Type B pancreatic cell (in vitro differentiated cells): Measurements from ENCODE around the gene CELF5. TPM values are rescaled to one million over a fixed set of nuclear protein-coding genes. Genes with fewer than 3 reads are reported as not detected.

Experiments
- DNase-seq: peaks from one replicate; pipeline ENCODE4 v3.0.0; 2021; ENCODE audit warnings: mixed read lengths; ENCODE audit not compliant: unreplicated experiment; ENCODE audit errors: extremely low spot score
- H3K27ac Mint-ChIP-seq: 2 replicates; pipeline ENCODE4 v1.8.0; 2021; ENCODE audit warnings: mild to moderate bottlenecking, mixed read lengths
- H3K27me3 Mint-ChIP-seq: 2 replicates; pipeline ENCODE4 v1.8.0; 2021; ENCODE audit warnings: mixed read lengths
- H3K36me3 Mint-ChIP-seq: 2 replicates; pipeline ENCODE4 v1.8.0; 2021; ENCODE audit warnings: mixed read lengths
- H3K4me1 Mint-ChIP-seq: one replicate; pipeline ENCODE4 v1.8.0; 2021; ENCODE audit warnings: mixed read lengths; ENCODE audit not compliant: unreplicated experiment
- H3K4me3 Mint-ChIP-seq: 2 replicates; pipeline ENCODE4 v1.8.0; 2021; ENCODE audit warnings: mild to moderate bottlenecking, mixed read lengths
- H3K9me3 Mint-ChIP-seq: 2 replicates; pipeline ENCODE4 v1.8.0; 2021; ENCODE audit warnings: mixed read lengths
- CTCF ChIP-seq: fragments of 200-600 bp; sonication (generic); conservative IDR thresholded peaks from 2 replicates; pipeline ENCODE4 v1.5.0; 2021; ENCODE audit warnings: antibody characterized with exemption, mild to moderate bottlenecking
- total RNA-seq: library from RNA; stranded (reverse); gene quantifications from 2 replicates; pipeline ENCODE4 v1.2.1, GENCODE V29; 2021; ENCODE audit warnings: low replicate concordance

The CELF5 gene
- total RNA-seq, 1 donor from 2014 or later, result 2.6 TPM

GRCh38 chr19:3304871-3305423 lies 80.5 kb downstream of the CELF5 start:
- peak; percentile 80 for DNase-seq
- H3K27ac Mint-ChIP-seq, result no peak overlapping the region
- no peak overlapping the region for H3K4me3 Mint-ChIP-seq
- H3K36me3 Mint-ChIP-seq, result no peaks in the 10 kb centered on the region
- peaks cover 21% of the 10 kb centered on the region for H3K27me3 Mint-ChIP-seq
- H3K9me3 Mint-ChIP-seq, result no peaks in the 10 kb centered on the region
- TF ChIP-seq CTCF, result peak; percentile 92
- H3K4me1 Mint-ChIP-seq, result no peaks in the 10 kb centered on the region

GRCh38 chr19:3309724-3310123 lies 85.3 kb downstream of the CELF5 start:
- peaks cover 38% of the 10 kb centered on the region for H3K27me3 Mint-ChIP-seq
- H3K36me3 Mint-ChIP-seq, result no peaks in the 10 kb centered on the region
- H3K27ac Mint-ChIP-seq, result no peak overlapping the region
- H3K4me3 Mint-ChIP-seq, result no peak overlapping the region
- DNase-seq, result no peak
- H3K4me1 Mint-ChIP-seq, result no peaks in the 10 kb centered on the region
- TF ChIP-seq CTCF, result no peak
- no peaks in the 10 kb centered on the region for H3K9me3 Mint-ChIP-seq

- Mint-ChIP-seq H3K9me3 (no peaks in the 10 kb centered on the region), H3K27me3 (peaks cover 38% of the 10 kb centered on the region), H3K4me3 (no peak overlapping the region), H3K36me3 (no peaks in the 10 kb centered on the region), H3K4me1 (no peaks in the 10 kb centered on the region), H3K27ac (no peak overlapping the region)
- no peak for DNase-seq
- TF ChIP-seq CTCF, result no peak
Observed at GRCh38 chr19:3310280-3310679, 85.8 kb downstream of the CELF5 start.

GRCh38 chr19:3310711-3311110 lies 86.2 kb downstream of the CELF5 start:
- Mint-ChIP-seq H3K27me3 (peaks cover 38% of the 10 kb centered on the region), H3K4me1 (no peaks in the 10 kb centered on the region), H3K9me3 (no peaks in the 10 kb centered on the region), H3K27ac (no peak overlapping the region), H3K36me3 (no peaks in the 10 kb centered on the region), H3K4me3 (no peak overlapping the region)
- no peak for DNase-seq
- TF ChIP-seq CTCF, result no peak

GRCh38 chr19:3313199-3313575 lies 88.7 kb downstream of the CELF5 start:
- Mint-ChIP-seq H3K4me1 (no peaks in the 10 kb centered on the region), H3K9me3 (no peaks in the 10 kb centered on the region), H3K27ac (no peak overlapping the region), H3K4me3 (no peak overlapping the region), H3K27me3 (peaks cover 37% of the 10 kb centered on the region), H3K36me3 (no peaks in the 10 kb centered on the region)
- no peak for TF ChIP-seq CTCF
- no peak for DNase-seq
